VCaP (cell line): ENCODE data around the gene PLEKHG4B.
A peak's percentile ranks its signal among the peaks of the same experiment; 100 is the strongest.
"Not testable (repeated sequence)": the region's sequence is repeated elsewhere in the genome, so short reads cannot be mapped to it uniquely, and the experiment has no call there.

Source experiments
- H3K27ac ChIP-seq: fragments of 450-650 bp; 2 replicates; pipeline ENCODE4 v1.5.1; 2017
- CTCF ChIP-seq: fragments of 450-650 bp; conservative IDR thresholded peaks from 2 replicates; pipeline ENCODE4 v1.5.1; 2017; ENCODE audit warnings: mild to moderate bottlenecking, moderate library complexity

The PLEKHG4B gene

GRCh38 chr5:91556-92263 lies at the start of gene PLEKHG4B:
TSS of gene PLEKHG4B (plus strand) at chr5:92168. CDS start at chr5:92232, 64 bp downstream.
- no peak for TF ChIP-seq CTCF
- peak within 1 kb of the TSS; percentile 51; the same call in 1 of the 2 replicates for H3K27ac ChIP-seq

GRCh38 chr5:42250-42649 lies 49.7 kb upstream of the PLEKHG4B start:
- TF ChIP-seq CTCF, result peak; percentile 78
- no peak overlapping the region for H3K27ac ChIP-seq

- no peak for TF ChIP-seq CTCF
- no peak overlapping the region for H3K27ac ChIP-seq
These were observed 43.8 kb upstream of the PLEKHG4B start for GRCh38 chr5:48192-48591.

GRCh38 chr5:49530-49929 lies 42.4 kb upstream of the PLEKHG4B start:
- H3K27ac ChIP-seq, result not testable (repeated sequence)

GRCh38 chr5:49953-50544 lies 41.9 kb upstream of the PLEKHG4B start:
- no peak for TF ChIP-seq CTCF
- H3K27ac ChIP-seq, result no peak overlapping the region

GRCh38 chr5:50724-51499 lies 41.1 kb upstream of the PLEKHG4B start:
- TF ChIP-seq CTCF, result no peak
- no peak overlapping the region for H3K27ac ChIP-seq

GRCh38 chr5:51500-51823 lies 40.5 kb upstream of the PLEKHG4B start:
- TF ChIP-seq CTCF, result no peak
- H3K27ac ChIP-seq, result no peak overlapping the region
